ENCODE results near the gene AP3B2.

Gene AP3B2

DNA sequence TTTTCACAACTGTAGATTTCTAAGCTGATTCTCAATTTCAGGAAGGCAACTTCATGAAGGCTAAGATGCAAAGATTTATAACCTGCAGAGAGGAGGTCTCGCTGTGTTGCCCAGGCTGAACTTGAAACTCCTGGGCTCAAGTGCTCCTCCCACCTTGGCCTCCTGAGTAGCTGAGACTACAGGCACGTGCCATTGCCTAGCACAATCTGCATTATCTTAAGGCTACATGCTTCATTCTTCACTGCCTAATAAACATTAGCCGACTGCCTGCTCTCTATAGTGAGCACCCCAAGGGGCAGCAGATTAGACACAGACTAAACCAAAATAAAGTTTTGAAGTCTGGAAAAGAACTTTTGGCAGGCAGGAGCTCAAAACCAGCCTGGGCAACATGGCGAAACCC is 79.6 kb downstream of the AP3B2 start:
- TF ChIP-seq, protein P1, sequence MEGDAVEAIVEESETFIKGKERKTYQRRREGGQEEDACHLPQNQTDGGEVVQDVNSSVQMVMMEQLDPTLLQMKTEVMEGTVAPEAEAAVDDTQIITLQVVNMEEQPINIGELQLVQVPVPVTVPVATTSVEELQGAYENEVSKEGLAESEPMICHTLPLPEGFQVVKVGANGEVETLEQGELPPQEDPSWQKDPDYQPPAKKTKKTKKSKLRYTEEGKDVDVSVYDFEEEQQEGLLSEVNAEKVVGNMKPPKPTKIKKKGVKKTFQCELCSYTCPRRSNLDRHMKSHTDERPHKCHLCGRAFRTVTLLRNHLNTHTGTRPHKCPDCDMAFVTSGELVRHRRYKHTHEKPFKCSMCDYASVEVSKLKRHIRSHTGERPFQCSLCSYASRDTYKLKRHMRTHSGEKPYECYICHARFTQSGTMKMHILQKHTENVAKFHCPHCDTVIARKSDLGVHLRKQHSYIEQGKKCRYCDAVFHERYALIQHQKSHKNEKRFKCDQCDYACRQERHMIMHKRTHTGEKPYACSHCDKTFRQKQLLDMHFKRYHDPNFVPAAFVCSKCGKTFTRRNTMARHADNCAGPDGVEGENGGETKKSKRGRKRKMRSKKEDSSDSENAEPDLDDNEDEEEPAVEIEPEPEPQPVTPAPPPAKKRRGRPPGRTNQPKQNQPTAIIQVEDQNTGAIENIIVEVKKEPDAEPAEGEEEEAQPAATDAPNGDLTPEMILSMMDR (IDR thresholded peaks at IDR 0.05; ENCODE audit: borderline replicate concordance, insufficient read depth, low read depth, low read length), result no peak
- H3K4me3 ChIP-seq (ENCODE audit: low read depth, low read length), result no peak overlapping the region

DNA sequence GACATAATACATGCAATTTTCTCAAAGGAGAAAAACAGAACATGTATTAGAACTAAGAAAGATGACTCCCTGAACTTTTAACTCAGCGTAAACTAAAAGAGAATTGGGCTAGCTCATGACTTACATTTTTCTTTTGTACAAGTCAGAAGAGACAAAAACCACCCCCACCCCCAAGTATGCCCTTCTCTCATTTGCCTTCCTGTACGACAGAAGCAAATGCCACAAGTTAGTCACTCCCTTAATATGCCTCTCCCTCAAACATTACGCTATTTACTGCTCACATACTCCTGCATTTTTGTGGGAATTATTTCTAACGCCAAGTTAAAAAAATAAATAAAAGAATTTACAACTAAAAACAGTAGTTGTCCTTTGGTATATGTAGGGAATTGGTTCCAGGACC is 84.5 kb downstream of the AP3B2 start:
- H3K4me3 ChIP-seq (ENCODE audit: low read depth, low read length), result no peak overlapping the region
- TF ChIP-seq, protein P1 (IDR thresholded peaks at IDR 0.05; ENCODE audit: borderline replicate concordance, insufficient read depth, low read depth, low read length), result no peak

DNA sequence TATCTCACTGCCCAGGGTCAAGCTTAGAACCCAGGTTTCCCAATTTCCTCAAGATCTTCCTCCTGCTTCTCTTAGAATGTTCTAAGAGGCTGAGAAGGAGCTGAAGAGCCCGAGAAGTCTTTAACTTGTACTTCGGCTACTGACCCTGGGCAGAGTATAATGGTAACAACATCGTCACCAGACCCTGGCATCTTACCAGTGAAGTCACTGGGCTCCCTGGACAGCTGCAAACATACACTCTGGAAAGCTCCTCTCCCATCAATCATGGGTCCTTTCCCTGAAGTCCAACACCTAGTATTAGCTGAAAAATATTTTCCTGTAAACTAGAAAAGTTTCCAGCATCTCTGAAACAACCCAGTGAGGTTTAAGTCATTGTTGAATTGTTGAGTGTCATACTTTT is 85.2 kb downstream of the AP3B2 start:
- TF ChIP-seq, protein P1 (IDR thresholded peaks at IDR 0.05; ENCODE audit: borderline replicate concordance, insufficient read depth, low read depth, low read length), result no peak
- no peak overlapping the region for H3K4me3 ChIP-seq (ENCODE audit: low read depth, low read length)

DNA sequence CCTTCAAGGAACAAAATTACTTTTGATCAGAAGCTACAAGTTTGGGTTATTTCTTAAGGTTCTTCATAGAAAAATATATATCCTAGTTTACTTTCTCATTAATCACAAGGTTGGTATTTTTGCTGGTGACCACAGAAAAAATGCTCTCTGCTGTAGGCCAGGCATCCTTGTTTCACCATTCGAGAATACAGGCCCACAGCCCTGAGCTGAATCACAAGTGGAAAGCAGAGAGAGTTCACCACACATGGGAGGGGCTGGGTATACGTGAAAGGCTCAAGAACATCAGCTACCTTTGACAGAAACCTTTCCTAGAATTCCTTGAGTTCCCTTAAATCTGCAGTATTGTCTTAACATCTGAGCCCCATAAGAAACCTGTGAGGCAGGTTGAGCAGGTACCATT is 85.7 kb downstream of the AP3B2 start:
- TF ChIP-seq, protein P1 (IDR thresholded peaks at IDR 0.05; ENCODE audit: borderline replicate concordance, insufficient read depth, low read depth, low read length), result no peak
- no peak overlapping the region for H3K4me3 ChIP-seq (ENCODE audit: low read depth, low read length)

DNA sequence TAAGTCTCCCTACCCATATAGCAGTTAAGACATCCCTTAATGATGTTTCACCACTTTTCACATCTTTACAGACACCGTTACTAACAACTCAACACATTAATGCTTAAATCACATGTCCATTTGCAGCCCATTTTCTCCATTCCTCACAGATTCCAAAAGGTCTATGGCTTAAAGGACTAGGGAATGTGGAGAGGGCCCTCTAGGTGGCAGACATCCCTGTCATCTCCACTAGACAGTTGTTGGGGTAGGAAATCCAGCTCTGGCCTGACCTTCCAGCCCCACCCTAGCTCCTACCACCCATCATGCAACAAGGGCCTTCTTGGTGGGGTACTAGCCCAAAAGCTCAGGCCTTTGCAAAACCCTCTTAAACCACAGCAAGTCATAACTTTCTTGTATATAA is 87.7 kb downstream of the AP3B2 start:
- TF ChIP-seq, protein P1 (IDR thresholded peaks at IDR 0.05; ENCODE audit: borderline replicate concordance, insufficient read depth, low read depth, low read length), result no peak
- no peak overlapping the region for H3K4me3 ChIP-seq (ENCODE audit: low read depth, low read length)

DNA sequence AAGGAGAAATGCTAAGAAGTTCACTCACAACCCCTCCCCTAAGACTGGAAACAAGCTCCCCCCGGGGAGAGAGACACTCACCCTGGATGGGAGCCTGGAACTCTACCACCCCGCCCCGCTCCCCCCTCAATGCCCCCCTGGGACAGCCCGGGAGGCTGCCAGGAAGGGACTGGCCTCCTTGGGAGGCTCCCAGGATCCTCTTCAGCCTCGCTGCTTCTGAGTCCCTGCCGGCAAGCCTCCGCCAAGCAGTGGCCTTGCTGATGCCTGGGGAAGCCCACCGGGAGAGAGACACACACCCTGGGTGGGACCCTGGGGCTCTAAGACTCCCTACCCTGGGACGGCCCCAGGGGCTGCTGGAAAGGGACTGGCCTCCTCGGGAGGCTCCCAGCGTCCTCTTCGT is 95.9 kb downstream of the AP3B2 start:
- no peak overlapping the region for H3K4me3 ChIP-seq (ENCODE audit: low read depth, low read length)
- TF ChIP-seq, protein P1 (IDR thresholded peaks at IDR 0.05; ENCODE audit: borderline replicate concordance, insufficient read depth, low read depth, low read length), result no peak

DNA sequence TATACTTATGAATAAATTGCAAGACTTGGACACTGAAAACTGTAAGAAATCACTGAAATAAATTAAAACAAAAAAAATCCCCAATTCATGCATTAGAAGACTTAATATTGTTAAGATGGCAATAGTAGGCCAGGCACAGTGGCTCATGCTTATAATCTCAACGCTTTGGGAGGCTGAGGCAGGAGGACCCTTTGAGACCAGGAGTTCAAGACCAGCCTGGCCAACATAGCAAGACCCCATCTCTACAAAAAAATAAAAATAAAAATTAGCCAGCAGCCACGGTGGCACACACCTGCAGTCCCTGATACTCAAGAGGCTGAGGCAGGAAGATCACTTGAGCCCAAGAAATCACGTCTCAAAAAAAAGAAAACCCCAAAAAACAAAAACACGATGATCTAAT is 98.3 kb downstream of the AP3B2 start:
- H3K4me3 ChIP-seq (ENCODE audit: low read depth, low read length), result no peak overlapping the region
- TF ChIP-seq, protein P1 (IDR thresholded peaks at IDR 0.05; ENCODE audit: borderline replicate concordance, insufficient read depth, low read depth, low read length), result no peak

Measured in GM12875 (cell line).